Middle frontal gyrus (tissue), 1 donor: ENCODE data around the gene ACER2.
"Not testable (repeated sequence)": the region's sequence is repeated elsewhere in the genome, so short reads cannot be mapped to it uniquely, and the experiment has no call there.

ENCODE experiments used
- DNase-seq: peaks from one replicate; pipeline ENCODE4 v3.0.0-alpha.2; 2015; ENCODE audit warnings: low spot score; ENCODE audit errors: extremely low spot score

ACER2 gene

DNA sequence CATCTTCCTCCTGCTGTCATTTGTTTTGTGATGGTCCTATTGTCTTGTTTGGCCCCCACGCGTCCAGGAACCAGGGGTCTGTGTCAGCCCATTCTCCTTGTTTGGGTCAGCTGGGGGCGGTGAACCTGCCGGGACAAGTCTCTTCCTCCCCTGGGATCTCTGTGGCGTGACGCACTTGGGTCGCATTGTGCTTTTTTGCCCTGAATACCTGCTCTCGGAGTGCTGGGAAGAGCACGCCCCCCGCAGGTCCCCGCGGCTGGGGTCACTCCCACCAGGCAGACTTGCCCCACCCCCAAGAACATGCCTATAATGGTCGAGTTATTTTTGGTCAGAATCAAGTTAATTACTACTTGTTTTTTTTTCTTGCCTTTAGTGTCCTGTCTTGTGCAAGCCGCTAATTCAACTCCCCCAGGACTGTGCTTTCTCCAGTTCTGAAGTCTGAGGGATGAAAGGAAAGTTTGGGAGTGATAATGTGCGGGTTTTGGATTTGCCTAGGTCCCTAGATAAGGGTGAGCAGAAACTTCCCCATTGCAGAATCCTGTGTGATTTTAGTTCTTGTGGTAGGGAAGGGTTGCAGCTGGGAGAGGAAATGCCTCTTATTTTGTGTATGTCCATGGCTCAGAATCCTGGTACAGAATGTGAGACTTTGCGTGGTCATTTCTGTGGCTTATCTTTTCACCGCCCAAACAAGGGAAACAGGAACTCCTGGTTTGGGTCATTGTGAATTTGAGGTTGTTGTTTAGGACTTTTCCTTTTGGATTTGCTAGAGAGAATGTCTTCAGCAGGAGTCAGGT lies 789 bp downstream of the ACER2 start:
- DNase-seq, result no peak

- no peak for DNase-seq
Observed at GRCh38 chr9:19410195-19410503, 1.3 kb downstream of the ACER2 start.

- no peak for DNase-seq
Observed at GRCh38 chr9:19410594-19410993, 1.8 kb downstream of the ACER2 start.

- DNase-seq, result no peak
Observed at GRCh38 chr9:19411316-19411715, 2.5 kb downstream of the ACER2 start.

GRCh38 chr9:19413456-19413855 lies 4.6 kb downstream of the ACER2 start:
- DNase-seq, result not testable (repeated sequence)

- DNase-seq, result no peak
Observed at GRCh38 chr9:19416143-19416542, 7.3 kb downstream of the ACER2 start.

- DNase-seq, result no peak
Observed at GRCh38 chr9:19420877-19421276, 12.1 kb downstream of the ACER2 start.

DNA sequence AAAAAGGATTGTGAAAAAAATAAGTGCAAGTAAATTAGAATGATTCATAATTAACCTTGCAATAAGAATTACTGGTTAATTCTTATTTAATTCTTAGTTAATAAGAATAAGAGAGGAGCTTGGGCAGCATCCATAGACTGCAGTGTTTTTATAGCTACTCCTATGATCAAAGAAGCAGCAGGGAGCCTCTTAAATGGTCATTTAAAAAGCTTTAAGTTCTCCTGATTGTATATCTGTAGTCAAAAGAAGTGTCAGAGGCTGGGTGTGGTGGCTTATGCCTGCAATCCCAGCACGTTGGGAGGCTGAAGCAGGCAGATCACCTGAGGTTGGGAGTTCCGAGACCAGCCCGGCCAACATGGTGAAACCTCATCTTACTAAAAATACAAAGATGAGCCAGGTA lies 14.4 kb downstream of the ACER2 start:
- no peak for DNase-seq

GRCh38 chr9:19424176-19424779 lies 15.5 kb downstream of the ACER2 start:
- no peak for DNase-seq

- no peak for DNase-seq
Observed at GRCh38 chr9:19429595-19429994, 20.8 kb downstream of the ACER2 start.

GRCh38 chr9:19430201-19430760 lies 21.5 kb downstream of the ACER2 start:
- DNase-seq, result no peak

- no peak for DNase-seq
Observed at GRCh38 chr9:19431361-19432171, 22.8 kb downstream of the ACER2 start.

DNA sequence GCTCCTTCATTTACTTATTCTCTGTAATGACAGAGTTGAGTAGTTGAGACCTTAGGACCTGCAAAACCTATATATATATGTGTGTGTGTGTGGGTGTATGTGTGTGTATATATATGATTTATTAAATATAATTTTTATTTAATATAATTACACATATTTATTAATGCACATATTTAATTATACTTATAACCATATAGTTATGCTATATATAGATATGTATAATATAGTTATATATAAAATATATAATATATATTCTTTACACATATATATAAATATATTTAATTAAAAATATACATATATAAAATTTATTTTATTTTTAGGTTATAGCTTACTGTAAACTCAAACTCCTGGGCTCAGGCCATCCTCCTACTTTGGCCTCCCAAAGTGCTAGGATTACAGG lies 23.7 kb downstream of the ACER2 start:
- DNase-seq, result no peak

DNA sequence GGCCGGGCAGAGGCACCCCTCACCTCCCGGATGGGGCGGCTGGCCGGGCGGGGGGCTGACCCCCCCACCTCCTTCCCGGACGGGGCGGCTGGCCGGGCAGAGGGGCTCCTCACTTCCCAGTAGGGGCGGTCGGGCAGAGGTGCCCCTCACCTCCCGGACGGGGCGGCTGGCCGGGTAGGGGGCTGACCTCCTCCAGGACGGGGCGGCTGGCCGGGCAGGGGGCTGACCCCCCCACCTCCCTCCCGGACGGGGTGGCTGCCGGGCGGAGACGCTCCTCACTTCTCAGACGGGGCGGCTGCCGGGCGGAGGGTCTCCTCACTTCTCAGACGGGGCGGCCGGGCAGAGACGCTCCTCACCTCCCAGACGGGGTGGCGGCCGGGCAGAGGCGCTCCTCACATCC lies 24.9 kb downstream of the ACER2 start:
- not testable (repeated sequence) for DNase-seq

DNA sequence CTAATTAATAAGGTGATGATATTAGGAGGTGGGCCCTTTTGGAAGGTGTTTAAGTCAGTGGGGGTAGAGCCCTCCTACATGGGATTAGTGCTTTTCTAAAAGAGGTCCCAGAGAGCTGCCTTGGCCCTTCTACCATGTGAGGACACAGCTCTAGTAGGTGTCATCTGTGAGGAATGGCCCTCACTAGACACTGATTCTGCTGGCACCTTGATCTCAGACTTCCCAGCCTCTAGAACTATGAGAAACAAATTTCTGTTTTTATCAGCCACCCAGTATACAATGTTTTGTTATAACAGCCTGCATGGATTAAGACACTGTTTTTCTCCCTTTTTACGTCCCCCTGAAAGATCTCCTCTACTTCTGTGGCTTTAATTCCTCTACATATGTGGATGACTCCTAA lies 31.6 kb downstream of the ACER2 start:
- no peak for DNase-seq

DNA sequence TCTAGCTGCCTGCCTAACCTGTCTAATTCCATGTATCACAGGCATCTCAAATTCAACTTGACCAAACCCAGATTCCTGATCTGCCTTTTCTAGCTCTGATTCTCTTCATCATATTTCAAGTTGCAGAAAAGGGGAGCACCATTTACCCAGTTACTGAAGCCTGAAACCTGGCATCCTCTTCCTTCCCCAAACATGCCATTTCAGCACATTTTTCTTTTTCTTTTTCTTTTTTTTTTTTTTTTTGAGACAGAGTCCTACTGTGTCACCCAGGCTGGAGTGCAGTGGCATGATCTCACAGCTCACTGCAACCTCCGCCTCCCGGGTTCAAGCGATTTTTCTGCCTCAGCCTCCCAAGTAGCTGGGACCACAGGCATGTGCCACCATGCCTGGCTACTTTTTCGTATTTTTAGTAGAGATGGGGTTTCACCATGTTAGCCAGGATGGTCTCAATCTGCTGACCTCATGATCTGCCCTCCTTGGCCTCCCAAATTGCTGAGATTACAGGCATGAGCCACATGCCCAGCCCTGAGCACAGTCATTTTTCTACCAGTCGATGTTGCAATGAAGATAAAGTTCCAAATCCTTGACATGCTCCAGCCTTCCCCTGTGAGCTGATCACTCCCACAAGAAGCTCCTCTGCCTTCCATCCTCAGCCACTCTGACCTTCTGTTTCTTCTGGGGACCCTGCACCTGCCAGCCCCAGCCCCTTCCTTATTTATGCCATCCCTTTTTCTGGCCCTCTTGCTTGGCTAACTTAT lies 32.2 kb downstream of the ACER2 start:
- DNase-seq, result no peak

DNA sequence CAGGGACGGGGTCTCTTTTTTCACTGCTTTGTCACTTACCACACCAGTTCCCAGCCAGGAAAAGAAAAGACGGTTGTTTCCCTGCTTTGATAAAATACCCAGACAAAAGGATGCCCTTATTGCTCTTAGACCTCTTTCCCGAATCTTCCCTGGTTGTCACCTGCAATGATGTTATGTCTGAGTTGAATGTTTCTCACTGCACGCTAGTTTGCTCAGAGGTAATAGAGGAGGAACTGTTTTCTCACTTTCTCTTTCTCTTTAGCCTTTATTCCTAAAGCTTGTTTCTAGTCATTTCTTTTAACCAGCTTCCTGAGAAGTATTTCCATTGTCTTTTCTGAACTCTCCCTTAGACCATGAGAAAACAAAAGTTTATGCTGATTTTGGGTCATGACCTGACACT lies 32.9 kb downstream of the ACER2 start:
- DNase-seq, result no peak

DNA sequence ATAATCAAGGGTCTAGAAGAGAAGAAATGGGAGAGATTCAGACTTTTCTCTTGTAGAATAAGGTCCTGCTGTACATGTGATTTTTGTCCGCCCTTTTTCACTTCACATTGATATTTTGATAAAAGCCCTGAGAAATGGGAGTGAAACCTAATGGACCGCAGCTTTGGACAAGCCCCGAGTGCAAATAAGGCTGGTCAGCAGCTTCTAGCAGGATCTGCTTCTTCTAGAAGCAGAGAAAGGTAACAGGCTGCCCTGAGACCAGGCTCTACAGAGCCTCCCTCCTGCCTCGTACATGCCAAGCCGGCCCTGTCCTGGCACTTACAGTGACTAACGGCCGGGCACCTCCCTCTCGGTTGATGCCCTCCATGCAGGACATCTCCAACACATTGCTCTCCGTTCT lies 33.4 kb downstream of the ACER2 start:
- DNase-seq, result no peak

- DNase-seq, result no peak
Observed at GRCh38 chr9:19445452-19445851, 36.6 kb downstream of the ACER2 start.

DNA sequence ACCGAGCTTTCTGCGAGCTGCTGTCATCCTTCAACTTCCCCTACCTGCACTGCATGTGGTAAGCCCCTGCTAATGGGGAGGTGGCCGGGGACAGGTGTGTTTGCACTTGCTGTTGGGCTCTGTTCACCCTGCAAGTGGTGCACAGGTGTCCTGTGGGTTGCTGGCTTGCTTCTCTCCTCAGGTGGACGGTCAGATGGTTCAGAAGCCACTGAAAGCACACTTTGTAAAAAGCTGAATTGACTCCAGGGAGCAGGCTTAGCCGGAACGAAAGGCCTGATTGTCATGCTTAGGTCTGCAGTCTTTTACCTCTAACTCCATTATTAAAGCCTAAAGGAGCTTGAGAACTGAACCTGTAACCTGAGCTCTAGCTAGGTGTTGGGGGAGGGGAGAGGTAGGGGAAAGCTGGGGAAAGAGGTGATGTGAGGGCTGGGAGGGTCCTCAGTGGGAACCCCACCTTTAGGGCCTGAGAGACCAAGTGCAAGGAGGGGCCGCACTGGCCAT lies 37.6 kb downstream of the ACER2 start:
- no peak for DNase-seq
